NCI-H748 (cell line): ENCODE results near the gene SMC3.
"Not testable (repeated sequence)": the region's sequence is repeated elsewhere in the genome, so short reads cannot be mapped to it uniquely, and the experiment has no call there.

Source experiments
- DNase-seq: peaks from one replicate; lab custom pipeline; 2025; ENCODE audit not compliant: unreplicated experiment; lab: John Stamatoyannopoulos, UW

SMC3 gene

DNA sequence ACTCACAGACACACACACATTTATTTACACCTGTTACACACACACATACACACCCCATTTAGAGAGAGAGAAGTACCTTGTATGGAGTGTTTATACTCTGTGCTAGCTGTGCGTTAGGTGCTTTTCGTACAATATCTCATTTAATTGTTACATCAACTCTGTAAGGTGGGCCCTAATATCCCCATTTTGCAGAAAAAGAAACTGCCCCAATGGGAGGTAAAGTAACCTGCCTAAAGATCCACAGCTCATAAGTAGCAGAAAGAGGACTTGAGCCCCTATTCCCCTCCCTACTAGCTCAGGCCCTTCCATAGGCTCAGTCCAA is 52.9 kb downstream of the SMC3 start:
- DNase-seq = no peak

- DNase-seq = not testable (repeated sequence)
Observed at GRCh38 chr10:110623316-110623715, 55.8 kb downstream of the SMC3 start.

- DNase-seq = no peak
Observed at GRCh38 chr10:110625356-110625894, 57.9 kb downstream of the SMC3 start.

- no peak for DNase-seq
Observed at GRCh38 chr10:110625951-110626855, 58.7 kb downstream of the SMC3 start.

DNA sequence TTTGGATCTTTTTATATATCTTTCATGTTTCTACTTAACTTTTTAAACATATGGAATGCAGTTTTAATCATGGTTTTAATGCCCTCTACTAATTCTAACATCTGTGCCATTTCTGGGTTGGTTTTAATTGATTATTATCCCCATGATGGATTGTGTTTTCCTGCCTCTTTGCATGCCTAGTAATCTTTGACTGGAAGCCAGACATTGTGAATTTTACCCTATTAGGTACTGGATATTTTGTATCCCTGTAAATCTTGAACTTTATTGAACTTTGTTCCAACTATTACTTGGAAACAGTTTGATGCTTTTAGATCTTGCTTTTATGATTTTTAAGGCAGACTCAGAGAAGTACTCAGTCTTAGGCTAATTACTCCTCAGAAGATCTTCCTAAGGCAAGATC is 60.7 kb downstream of the SMC3 start:
- DNase-seq = no peak

DNA sequence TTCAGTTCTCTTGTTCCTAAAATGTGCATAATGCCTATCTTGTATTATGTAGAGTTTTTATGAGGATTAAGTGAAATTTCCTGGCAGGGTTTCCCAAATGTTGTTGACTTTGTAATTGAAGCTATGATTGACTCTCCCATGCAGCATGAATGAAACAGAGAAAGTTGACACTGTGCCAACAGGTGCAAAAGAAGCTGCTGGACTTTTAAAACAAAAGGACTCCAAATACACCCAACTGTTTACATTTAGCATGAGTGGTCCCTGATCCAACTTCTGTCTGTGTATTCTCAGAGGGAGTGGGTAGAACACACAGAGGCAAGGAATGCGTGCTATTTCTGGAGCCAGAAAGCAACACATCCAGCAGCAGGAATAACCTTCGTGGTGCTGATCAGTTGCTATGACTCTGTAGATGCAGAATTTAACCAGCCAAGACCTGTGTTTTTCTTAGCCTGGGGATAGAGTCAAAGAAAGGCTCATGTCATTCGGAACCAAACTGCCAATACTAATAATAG is 62.2 kb downstream of the SMC3 start:
- peak; percentile 95 for DNase-seq

- no peak for DNase-seq
Observed at GRCh38 chr10:110631934-110632333, 64.4 kb downstream of the SMC3 start.

GRCh38 chr10:110632591-110633215 is 65.2 kb downstream of the SMC3 start:
- no peak for DNase-seq

DNA sequence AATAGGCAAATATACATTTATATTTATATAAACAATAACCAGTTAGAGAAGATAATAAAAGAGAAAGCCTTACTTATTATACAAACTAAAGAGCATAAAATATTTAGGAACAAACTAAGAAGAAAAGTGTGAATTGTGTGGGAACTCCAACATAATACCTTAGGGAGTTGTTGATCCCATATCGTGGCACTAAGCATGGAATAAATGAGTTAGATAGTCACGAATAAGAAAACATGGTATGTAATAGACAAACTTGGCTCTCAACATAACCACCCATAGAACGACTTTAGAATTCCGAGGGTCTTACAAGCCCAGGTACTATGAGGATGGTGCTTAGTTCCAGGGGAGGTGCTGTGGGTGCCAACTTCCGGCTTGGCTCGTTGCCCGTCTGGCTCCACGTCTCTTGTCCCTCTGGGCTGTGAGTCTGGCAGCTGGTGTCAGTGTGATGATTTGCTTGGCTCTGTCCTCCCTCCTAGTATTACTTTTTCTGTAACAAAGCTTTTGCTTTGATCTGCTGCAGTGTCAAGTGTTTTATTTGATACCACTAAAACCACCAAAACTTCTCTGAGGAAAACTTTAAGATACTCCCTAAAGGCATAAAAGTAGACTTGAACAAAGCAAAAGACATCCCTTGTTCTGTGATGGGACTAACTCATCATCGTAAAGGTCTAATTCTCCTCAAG is 67.2 kb downstream of the SMC3 start:
- peak; percentile 63 for DNase-seq

GRCh38 chr10:110636572-110636931 is 69.1 kb downstream of the SMC3 start:
- DNase-seq = no peak

DNA sequence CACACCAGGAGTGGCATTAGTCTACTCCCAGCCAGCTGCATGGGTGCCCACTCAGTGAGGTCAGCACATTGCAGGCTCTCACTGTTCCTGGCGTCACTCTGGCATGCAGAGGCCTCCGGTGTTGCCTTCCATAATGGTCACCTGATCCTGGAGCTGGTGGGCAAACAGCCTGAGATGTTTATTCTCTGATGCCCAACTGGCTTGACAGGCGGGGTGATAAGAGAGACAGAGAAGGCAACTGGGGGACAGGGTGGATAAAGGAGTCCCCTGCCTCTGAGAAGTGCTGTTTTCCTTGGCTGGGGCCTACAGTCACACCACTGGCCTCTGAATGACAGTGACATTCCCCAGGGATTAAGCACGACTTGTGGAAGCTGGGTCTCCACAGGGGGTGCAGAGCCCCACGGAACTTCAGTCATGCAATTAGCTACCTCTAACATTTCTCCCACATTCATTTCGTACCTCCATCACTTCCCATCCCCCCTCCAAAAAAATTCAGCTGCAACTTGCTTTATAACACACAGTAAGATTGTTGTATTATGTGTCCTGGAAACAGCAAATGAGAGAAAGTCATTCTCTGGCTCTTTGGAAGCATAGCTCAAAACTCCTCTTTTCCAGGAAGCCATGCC is 69.5 kb downstream of the SMC3 start:
- no peak for DNase-seq

DNA sequence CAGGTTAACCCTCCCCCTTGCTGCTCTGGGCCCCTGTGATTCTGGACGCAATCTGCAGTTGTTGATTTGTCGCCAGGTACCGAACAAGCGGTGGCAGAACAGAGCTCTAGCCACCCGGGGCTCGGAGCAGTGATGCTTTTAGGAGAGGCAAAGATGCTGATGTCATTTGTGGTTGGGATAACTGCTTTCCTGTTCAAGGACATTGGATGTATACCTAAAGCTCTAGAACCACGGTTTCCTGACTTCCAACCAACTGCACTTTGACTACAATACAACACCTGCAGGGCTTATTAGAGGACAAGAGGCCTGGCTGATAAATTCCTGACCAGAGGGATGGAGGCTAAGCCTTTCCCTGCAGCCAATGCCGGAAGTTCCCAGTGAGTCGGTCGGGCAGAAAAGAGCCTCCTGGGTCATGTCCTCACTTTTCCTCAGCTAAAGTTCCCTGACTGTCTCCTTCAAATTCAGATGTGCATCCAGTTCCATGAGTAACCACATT is 70.1 kb downstream of the SMC3 start:
- no peak for DNase-seq

- DNase-seq = no peak
Observed at GRCh38 chr10:110638319-110638718, 70.8 kb downstream of the SMC3 start.

DNA sequence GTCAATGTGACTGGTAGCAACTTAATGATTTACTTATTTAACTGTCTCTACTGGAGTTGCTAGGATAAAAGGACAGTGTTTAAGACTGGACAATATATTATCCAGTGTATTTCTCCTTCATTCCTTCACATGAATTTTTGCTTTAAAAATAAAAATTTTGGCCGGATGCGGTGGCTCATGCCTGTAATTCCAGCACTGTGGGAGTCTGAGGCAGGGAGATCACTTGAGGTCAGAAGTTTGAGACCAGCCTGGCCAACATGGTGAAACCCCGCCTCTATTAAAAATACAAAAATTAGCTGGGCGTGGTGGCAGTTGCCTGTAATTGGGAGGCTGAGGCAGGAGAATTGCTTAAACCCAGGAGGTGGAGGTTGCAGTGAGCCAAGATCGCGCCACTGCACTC is 71.6 kb downstream of the SMC3 start:
- not testable (repeated sequence) for DNase-seq

DNA sequence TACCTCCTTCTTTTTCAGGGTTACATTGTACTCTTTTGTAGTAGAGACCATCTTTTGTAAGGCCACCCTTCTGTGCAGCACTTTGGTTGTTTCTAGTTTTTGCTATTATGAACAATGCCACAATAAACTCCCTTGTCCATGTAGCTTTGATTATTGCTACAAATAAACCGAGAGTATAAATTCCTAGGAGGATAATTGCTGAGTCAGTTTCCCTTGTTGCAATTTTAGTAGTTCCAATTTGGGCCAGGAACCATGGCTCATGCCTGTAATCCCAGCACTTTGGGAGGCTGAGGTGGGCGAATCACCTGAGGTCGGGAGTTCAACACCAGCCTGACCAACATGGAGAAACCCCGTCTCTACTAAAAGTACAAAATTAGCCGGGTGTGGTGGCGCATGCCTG is 72.4 kb downstream of the SMC3 start:
- DNase-seq = not testable (repeated sequence)

- peak; percentile 69 for DNase-seq
Observed at GRCh38 chr10:110641256-110641655, 73.8 kb downstream of the SMC3 start.

DNA sequence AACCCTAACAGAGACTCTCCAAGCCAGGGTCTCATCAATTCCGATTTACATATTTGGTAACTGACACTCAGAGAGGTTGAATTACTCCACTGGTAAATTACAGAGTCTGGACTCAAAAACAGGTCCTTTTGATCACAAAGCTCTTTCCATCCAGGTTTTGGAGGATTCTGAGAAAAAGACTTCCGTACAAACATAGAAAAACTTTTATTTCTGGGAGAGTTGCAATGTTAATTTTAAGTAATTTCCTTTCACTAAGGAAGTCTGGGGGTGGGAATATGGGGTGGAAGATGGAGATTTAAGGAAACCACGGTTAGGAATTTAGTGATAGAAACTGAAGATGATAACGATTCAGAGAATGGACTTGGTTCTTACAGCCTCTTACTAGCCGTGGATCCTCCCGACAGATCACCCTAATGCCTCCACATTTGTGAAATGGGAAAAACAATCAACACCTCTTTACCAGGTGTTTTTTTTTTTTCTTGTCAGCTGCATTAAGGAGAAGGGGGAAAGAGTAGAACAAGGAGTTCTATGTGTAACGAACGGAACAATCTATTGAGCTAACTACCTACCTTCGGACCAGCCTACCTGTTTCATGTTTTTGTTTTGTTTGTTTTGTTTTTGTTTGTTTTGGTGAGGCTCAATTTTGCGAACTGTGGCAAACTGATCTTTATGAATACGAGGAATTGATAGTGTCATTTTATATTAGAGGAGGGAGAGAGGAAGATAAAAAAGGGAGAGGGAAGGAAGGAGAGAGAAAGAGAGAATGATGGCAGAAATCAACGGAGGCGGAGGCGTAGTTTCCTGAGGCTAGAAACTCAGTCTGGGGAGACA is 74.9 kb downstream of the SMC3 start:
- no peak for DNase-seq

DNA sequence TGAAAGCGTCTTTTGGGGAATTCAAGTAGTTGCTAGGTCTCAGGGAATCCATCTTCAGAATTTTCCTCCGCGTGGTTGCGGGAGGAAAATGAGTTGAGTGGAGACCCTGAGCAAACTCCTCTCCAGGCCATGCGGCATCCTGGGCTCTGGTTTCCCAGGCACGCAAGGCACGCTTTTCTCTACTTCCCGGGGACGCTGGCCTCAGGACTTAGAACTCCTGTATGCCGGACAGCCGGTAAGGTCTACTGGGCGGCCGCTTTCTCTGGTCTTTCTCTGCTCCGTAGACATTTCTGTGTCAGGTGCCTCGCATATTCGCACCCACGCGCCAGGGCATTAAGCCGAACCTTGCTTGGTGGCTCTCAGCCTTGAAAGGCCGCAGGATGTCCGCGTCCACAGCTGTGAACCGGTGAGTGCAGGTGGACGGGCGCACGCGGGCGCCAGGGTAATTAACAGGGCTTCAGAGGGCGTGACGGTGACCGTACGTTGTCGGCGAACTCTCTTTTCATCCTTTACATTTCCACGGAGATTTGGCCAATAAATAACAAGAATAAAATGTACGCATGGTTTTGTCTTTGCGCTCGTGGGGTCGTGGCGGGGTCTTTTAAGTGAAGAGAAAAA is 75.6 kb downstream of the SMC3 start:
- peak; percentile 42 for DNase-seq
